SH-SY5Y (cell line): Measurements from ENCODE around the gene PDE3B.

Experiments
- GATA2 ChIP-seq: IDR thresholded peaks from 2 replicates; pipeline ENCODE4 v1.6.1; 2011; ENCODE audit warnings: mild to moderate bottlenecking, low read depth, low read length
- GATA3 ChIP-seq: IDR thresholded peaks from 2 replicates; pipeline ENCODE4 v1.6.1; 2011; ENCODE audit warnings: low read depth, mild to moderate bottlenecking, low read length, moderate library complexity

Gene PDE3B

DNA sequence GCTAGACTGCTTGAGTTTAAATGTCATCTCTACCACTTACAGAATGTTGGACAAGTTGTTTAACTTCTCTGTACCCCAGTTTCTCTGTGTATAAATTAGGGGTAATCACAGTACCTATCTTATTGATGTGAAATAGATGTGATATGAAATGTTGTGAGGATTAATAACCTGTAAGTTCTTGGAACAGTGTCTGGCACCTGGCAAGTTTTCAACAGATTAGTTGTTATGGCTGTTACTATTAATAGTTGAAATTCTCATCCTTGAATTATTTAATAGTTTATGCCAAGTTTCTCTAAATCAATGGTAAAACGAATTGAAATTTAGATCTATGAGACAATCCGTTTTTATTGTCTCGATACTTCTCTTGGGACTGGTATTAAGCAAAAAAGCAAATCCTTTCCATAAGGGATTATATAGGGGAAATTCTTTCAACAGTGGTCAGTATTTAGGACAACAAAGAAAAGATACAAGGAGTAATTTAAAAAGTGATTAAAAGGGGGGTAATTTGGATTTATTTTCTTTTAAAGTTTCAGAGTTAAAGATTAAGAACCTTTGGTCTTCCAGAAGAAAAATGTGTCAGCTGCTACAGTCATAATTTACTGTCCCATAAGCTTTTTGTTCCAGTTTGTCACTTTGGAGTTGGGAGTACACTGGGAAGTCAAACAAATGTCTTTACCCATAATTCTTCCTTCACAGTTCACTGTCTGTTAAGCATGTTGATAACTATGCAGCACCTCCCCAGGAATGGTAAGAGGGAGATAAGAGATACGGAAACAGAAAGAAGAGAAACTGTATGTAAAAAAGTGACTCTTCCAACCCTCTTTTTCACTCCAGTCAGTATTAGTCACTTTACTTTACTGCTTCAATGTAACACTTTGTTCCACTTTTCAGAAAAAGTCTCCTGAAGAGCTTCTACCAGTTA, 13.2 kb downstream of the PDE3B start:
- no peak for TF ChIP-seq GATA3
- TF ChIP-seq GATA2, result no peak

DNA sequence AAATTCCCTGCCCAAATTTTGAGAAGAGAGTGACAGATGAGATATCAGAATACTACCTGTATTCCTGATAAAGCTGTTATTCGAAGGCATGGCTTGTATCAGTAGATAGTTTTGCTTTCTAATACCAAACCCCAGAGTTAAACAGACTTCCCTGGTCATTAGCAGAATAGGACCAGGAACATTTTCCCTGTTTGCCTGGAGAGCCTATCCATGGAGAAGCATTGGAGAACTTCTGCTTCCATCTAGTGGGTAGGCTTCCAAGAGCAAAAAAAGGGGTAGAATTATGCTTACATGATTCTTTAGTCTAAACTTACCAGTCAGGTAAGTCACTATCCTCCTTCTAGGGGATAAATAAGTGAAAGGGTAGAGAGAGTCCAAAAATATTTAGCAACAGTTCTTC, 14.2 kb downstream of the PDE3B start:
- TF ChIP-seq GATA2, result no peak

DNA sequence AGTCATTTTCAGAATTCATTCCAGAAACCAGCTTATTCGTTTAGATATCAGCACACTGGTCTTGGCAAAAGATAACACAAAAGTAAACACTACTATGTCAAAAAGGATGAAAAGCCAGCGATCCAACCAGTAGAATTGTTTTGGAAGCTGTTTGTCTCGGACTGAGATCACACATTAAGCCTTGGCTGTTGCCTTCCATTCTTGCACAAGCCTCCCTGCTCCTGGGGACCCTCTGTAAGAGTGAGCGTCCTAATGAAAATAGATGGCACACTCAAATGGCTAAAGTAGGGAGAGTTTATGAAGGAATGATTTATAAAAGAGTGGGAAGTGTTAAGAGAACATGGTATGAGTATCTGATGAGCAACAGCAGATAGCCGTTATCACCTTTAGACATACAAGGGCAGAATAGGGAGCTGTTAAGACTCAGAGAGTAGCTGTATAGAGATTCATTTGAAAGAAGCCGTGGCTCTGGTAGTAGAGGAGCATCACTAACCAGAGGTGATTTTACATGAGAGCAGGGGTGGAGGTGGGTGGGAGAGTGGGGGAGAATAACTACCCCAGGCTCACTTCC, 25.2 kb downstream of the PDE3B start:
- TF ChIP-seq GATA3 (no peak), GATA2 (no peak)

DNA sequence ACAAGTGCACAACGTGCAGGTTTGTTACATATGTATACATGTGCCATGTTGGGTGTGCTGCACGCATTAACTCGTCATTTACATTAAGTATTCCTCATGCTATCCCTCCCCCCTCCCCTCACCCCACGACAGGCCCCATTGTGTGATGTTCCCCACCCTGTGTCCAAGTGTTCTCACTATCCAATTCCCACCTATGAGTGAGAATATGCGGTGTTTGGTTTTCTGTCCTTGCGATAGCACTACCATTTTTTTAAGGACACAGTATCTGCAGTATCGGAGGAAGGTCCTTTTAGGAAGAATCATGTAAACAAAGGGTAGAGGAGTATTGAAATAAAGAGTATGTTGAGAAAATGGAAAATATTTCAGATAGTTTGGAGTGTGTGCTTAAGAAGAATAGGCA, 25.9 kb downstream of the PDE3B start:
- no peak for TF ChIP-seq GATA2
- no peak for TF ChIP-seq GATA3

DNA sequence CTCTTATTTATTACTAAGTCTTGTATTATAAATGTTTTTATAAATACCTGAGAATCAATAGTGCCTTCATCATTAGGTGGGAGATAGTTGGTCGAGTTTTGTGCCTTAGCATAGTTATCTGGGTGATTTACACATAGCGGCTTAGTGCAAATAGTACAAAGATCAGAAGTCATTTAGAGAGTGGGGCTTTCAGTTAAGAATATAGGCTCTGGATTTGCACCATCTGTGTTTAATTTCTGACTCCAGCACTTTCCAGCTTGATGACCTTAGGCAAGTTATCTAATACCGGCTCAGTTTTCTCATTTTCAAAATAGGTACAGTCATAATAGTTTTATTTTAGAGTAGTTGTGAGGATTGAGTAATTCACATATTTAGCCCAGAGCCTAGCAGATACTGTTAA, 26.4 kb downstream of the PDE3B start:
- no peak for TF ChIP-seq GATA2
- no peak for TF ChIP-seq GATA3

DNA sequence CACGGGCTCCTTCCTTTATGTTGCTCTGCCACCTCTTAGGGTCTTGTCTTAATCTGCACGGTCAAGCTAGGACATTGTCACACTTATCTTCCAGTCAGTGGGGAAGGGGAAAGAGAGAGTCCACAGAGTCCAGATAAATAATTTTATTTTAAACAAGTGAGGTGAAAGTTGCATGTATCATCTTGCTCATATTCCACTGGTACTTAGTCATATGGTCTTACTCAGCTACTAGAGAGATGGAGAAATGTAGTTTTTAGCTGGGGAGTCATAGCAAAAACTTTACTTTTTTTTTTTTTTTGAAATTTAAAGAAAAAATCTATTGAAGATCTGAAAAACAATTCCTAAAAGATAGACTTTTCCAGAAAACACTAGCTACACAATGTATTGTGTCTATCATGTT, 29.0 kb downstream of the PDE3B start:
- TF ChIP-seq GATA3, result no peak
- TF ChIP-seq GATA2, result no peak

DNA sequence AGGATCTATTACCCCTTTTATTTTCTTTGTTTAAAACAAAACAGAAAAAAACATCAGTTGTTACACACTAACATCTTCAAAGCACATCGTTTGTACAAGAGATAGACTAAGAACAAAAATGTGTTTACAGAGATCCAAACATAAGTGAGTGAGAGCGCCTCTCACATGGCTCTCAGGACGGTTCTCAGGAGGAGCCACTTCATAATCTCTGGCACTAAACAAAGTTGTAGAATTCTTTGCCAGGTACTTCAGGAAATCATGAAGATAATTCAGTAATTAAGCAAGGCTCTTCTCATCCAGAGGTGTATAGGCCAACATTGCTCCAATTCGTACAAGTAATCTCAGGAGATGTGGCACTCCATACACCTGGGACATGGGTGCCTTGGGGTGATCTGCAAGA, 29.8 kb downstream of the PDE3B start:
- no peak for TF ChIP-seq GATA2

DNA sequence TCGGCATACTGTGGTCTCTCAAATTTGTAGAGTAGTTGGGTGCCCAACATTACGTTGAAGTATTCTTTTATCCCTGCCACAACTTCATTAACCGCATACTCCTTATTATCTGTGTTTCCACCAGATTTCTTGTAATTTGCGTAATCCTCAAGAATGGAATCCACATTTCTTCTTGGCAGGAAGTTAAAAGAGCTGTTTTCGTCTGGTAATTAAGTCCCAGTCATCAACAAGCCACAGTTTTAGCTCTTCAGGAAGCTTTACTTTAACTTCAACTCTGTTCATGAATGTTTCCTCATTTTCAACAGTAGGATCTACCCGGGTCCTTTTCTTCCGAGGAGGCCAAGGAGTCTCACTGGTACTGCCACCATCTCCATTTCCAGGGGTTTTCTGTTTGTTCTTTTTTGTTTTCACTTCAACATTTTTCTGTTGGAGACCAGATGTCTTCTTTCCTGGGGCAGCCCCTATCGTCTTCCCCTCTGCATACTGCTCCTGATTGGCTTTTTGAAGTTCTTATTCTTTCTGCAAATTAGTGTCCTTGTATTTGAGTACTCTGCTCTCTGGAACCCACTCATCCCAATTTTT, 30.3 kb downstream of the PDE3B start:
- TF ChIP-seq GATA2 (no peak), GATA3 (no peak)

DNA sequence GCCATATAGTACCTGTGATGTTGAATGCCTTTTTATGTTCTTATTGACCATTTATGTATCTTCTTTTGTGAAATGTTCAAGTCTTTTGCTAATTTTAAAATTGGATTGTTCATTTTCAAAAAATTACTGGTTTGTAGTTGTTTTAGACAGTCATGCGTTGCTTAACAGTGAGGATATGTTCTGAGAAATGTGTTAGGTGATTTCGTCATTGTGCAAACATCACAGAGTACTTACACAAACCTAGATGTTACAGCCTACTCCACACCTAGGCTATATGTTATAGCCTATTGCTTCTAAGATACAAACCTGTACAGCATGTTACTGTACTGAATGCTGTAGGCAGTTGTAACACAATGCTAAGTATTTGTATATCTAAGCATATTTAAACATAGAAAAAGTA, 32.5 kb downstream of the PDE3B start:
- TF ChIP-seq GATA2 (no peak), GATA3 (no peak)

DNA sequence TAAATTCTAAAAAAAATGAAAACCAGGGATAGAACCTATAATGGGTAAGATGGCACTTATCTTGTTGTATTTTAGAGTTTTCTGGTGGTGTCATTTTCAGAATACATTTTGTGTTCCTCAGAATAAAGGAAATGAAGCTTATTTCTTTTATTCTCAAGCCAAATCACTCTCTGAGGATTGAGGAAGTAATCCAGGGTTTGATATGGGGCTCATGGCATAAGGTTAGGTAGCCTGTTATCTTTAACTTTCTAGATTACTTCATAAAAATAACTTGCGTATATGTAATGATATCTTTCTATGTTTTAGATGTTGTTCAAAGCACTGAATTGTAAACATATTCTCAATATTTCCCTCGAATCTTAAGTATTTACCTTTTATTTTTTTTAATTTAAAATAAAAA, 33.5 kb downstream of the PDE3B start:
- TF ChIP-seq GATA2, result no peak
- no peak for TF ChIP-seq GATA3

DNA sequence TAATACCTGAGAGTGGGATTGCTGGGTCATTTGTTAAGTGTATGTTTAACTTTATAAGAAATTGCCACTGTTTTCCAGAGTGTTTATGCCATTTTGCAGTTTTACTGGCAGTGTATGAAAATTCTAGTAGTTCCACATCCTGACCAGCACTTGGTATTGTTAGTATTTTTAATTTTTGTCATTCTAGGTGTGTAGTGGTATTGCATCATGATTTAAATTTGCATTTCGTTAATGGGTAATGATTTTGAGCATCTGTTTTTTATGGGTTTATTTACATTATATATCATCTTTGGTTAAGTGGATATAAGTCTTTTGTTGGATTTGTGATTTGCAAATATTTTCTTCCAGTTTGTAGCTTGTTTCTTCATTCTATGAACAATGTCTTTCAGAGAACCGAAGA, 34.7 kb downstream of the PDE3B start:
- TF ChIP-seq GATA2 (no peak), GATA3 (no peak)

DNA sequence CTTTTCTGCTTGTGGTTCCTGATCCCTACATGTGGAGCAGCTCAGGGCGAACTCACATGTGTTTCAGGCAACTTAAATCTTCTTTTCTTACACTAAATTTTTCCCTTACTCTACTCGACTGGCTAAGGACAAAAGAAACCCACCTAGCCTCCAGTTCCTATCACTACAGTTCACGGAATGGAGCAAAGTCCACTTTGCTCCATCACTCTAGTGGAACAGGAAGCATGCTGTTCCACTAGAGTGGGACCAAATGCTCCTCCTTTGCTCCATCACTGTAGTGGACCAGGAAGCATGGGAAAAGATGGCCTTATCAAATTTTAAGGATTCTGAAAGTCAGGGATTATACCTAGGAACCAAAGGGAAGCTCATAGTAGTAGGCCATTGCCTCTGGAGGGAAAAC, 36.1 kb downstream of the PDE3B start:
- no peak for TF ChIP-seq GATA2
- no peak for TF ChIP-seq GATA3

DNA sequence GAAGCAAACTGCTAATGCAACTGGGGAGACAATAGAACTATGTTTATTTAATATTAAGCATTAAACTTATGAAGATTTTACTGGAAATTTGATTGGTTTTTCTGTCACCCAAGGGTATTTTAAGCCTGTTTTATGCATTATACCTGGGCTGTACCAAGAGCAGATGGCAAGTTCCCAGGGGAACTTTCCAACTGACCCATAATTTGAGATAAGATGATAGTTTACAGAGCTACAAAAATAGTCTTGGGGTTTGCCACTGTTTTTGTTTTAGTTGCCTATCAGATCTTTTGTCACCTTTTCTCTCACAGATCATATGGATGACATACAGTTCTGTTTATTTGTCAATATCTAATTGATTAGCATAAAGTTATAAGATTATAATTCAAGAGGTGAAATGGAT, 43.9 kb downstream of the PDE3B start:
- TF ChIP-seq GATA3, result no peak
- TF ChIP-seq GATA2, result no peak

DNA sequence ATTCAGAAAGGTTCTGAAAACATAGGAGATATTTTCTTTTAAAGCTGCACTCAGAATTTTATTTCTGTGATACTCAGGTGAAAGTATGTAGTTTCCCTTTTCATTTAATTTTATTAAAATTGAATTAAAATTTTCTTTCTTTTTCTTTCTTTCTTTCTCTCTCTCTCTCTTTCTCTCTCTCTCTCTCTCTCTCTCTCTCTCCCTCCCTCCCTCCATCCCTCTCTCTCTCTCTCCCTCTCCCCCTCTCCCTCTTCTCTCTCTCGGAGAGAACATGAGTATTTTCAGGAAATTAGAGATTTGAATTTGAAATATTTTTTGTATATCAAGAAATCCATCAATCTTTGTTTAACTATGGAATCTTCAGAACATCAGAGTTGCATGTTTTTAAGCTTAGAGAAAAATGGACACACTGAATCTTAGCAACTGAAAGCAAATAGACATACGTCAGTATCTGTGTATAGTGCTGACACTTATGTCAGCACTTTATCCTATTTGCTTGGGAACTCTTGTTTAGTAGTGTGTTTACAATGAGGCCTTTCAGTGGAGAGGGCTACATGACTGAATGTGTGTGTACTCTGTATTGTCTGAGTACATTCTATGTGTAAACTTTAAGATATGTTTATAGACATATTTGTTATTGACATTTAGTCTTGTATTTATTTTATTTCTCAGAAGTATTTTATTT, 44.5 kb downstream of the PDE3B start:
- TF ChIP-seq GATA3 (no peak), GATA2 (no peak)

DNA sequence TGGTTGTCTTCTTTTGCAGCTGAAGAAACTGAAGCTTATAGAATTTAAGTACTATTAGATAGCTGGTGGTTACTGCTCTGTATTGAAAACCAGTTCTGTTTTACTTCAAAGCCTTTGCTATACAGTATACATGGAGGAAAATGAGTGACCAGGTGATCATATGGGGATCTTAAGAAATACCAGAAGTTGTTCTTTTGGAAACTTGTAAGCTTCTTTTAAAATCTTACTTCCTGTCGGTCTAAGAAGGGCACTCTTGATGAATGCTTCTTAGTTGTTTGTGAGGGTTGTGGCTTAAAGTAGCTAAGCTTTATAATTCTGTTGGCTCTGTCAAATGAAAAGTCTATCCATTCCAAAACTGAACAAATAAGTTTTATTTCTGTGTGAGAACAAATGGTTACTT, 55.2 kb downstream of the PDE3B start:
- no peak for TF ChIP-seq GATA2
- TF ChIP-seq GATA3, result no peak

DNA sequence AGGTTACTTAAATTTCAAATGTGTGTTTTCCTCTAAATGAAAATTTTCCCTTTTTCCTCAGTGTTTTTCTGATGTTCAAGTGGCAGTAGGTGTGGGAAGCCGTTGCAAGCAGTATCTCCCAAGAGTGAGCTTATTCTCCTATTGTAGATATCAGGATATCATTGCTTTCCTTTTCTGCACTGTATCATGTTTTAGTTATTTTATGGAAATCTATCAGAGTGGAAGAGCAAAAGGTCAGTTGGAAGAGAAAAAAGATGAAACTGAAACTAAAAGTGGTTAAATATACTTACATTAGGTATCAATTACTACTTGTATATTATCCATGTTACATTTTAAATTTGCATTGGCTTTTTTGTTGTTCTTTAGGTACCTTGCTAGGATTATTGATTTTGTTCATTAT, 57.0 kb downstream of the PDE3B start:
- TF ChIP-seq GATA3 (no peak), GATA2 (no peak)
